Keratinocyte (primary cell): ENCODE measurements around the gene GRM1.

Source experiments
- CTCF ChIP-seq, 3 experiments: IDR thresholded peaks in 1 of 3; conservative IDR thresholded peaks in 1 of 3; optimal IDR thresholded peaks in 1 of 3; 2 replicates in 2 of 3; 3 replicates in 1 of 3; pipeline versions ENCODE3 to v1.5.1; 2011; ENCODE audit warnings: low read length in 3 of 3, mild to moderate bottlenecking in 3 of 3, moderate library complexity in 2 of 3, control low read depth in 1 of 3, inconsistent platforms in 1 of 3; ENCODE audit not compliant: insufficient read depth in 2 of 3; ENCODE audit errors: extremely low read depth in 1 of 3
- EZH2 ChIP-seq: IDR thresholded peaks from one replicate; pipeline ENCODE4 v1.6.1; 2012; ENCODE audit warnings: inconsistent platforms, mild to moderate bottlenecking, low read length, moderate library complexity

DNA sequence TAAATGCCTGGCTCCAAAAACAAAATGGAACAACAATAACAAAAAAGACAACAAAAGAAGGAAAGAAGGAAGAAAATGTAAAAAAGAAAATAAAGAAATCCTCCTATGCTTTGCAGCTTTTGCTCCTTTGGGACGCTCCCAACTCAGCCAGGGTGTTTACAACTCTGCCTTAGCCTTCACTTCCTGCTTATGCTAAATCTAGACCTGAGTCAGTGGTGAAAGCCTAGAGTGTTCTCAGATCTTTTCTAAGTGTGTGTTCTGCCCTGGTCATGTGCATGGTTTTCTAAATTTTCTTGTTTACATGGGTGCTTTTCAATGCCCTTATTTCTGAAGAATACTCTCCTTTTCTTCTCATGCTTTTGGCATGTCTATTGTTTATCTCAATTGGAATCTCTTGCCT is 19.5 kb upstream of the GRM1 start:
- TF ChIP-seq CTCF (optimal IDR thresholded peaks at IDR 0.05 in 1 of 3, IDR thresholded peaks at IDR 0.05 in 1 of 3, conservative IDR thresholded peaks at IDR 0.05 in 1 of 3; ENCODE audit: extremely low read depth in 1 of 3, insufficient read depth in 2 of 3, low read length in 3 of 3) (no peak), EZH2 (no peak)
